Stimulated activated CD8-positive, alpha-beta memory T cell treated with anti-CD3 and anti-CD28 coated beads, Interleukin-2, amount 100 ng/mL, for 48 hours (primary cell): ENCODE measurements around the gene JUND.
"Not testable (repeated sequence)": the region's sequence is repeated elsewhere in the genome, so short reads cannot be mapped to it uniquely, and the experiment has no call there.

ENCODE experiments used
- DNase-seq, 2 donors: peaks; one replicate each; pipeline ENCODE4 v3.0.0-alpha.2; 2020; ENCODE audit warnings: low read depth in 2 of 2

JUND gene

DNA sequence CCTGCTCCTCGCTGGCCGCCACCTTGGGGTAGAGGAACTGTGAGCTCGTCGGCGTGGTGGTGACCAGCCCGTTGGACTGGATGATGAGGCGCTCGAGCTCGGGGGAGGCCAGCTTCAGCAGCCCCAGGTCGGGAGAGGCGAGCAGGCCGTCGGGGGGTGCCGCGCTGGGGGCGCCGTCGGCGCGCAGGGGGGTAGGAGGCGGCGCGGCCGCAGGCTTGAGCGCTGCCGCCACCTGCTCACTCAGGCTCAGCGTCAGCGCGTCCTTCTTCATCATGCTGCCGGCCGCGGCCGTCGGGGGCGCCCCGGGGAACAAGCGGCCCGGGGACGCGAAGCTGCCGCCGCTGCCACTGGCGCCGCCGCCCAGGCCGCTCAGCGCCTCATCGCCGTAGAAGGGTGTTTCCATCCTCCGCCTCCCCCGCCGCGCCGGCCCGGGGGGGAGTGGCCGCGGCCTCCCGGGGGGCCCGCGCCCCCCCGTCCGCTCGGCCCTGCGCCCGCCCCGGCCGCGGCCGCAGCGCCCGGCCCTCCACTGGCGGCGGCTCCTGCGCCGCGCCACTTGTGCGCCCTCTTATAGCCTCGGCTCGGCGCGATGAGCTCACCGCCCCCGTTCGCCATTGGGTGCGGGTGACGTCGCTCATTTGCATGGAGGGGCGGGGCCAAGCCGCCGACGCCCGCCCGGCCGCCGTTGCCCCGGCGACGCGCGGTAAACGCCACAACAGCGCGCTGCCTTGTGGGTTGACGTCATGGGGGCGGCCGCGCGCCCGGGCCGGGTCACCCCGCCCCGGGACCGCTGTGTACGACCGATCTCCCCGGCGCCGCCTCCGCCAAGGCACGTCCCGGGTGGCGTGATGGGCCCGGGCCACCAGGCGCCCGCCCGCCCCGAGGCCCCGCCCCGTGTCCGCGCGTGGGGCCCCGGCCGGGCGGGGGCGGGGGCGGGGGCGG lies at the start of gene JUND:
Gene JUND, minus strand, starts transcription at position 541 of the 939 bp plus-strand sequence. Its CDS starts 138 bp downstream, at position 403.
- DNase-seq, result peak; percentile 94 to 99

- no peak for DNase-seq
Observed at GRCh38 chr19:18330868-18331267, 49.4 kb upstream of the JUND start.

- DNase-seq, result no peak
Observed at GRCh38 chr19:18329035-18329376, 47.6 kb upstream of the JUND start.

DNA sequence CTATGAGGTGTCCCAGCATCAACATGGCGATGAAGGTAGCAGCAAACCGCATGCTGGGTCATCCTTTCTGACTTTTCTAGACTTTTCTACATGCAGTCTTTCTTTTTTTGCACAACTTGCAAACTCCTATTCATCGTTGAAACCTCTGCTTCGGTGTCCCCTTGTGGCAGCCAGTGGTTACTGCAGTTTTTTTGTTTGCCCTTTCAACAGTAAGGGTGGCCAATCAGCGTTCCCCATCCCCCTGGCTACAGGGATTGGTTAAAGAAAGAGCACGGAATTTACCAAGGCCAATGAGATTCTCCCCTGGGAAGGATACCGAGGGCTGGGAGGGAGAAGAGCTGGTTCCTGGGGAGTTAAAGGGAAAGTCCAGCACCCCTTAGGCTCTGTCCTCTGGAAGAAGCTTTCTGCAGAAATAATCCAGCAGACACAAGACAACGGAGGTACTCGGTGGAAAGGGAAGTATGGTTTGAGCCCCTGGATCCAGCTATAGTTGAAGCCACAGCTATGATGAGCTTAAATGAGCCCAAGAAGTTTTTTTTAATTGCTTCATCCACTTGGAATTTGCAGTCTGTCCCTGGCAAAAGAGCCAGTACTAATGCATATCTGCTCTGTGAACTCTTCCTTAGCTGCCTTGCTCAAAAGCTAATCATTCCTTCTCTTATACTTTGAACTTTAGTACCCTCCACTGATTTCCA lies 47.1 kb upstream of the JUND start:
- DNase-seq, result peak; percentile 65 to 77

GRCh38 chr19:18326772-18327171 lies 45.4 kb upstream of the JUND start:
- no peak for DNase-seq

DNA sequence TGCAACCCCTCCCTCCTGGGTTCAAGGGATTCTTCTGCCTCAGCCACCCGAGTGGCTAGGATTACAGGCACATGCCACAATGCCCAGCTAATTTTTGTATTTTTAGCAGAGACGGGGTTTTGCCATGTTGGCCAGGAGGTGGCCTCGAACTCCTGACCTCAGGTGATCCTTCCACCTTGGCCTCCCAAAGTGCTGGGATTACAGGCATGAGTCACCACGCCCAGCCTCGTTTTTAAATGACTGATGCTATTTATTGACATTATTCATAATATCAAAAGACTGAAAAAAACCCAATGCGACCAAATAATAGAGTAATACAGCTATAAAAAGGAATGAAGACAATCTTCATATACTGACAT lies 42.9 kb upstream of the JUND start:
- DNase-seq, result not testable (repeated sequence)

DNA sequence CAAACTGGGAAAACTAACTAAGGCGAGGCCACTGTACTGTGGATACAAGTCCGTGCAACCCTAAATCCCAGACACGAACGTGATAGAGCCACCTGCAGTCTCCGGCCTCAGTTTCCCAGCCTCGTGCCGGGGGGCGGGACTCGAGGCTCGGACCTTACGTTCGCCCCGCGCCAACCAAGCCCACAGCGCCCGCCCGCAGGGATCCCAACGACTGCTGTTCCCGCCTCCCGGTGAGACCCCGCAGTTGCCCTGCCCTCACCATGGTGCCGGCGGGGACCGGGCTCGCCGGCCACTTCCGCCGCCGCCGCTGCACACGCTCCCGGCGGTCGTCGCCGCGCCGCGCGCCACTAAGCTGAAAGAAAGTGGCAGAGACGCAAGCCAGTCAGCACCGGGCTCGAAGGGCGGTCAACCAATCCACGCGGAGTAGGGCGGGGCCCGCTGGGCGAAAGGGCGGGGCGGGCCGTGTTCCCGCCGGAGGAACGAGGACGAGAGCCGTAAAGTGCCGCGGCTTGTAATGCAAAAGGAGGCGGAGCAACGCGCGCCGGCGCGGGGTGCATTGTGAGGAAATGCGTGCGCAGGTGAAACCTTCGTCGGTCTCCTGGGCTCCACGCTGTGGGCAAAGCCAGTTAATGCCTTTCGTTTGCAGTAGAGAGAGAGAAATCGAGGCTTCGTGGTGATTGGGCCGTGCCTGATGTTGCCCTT lies 41.5 kb upstream of the JUND start, which contains the start of gene LSM4:
Gene LSM4, minus strand, starts transcription at position 318 of the 702 bp plus-strand sequence. Its CDS starts 56 bp downstream, at position 262.
- DNase-seq, result peak; percentile 99

DNA sequence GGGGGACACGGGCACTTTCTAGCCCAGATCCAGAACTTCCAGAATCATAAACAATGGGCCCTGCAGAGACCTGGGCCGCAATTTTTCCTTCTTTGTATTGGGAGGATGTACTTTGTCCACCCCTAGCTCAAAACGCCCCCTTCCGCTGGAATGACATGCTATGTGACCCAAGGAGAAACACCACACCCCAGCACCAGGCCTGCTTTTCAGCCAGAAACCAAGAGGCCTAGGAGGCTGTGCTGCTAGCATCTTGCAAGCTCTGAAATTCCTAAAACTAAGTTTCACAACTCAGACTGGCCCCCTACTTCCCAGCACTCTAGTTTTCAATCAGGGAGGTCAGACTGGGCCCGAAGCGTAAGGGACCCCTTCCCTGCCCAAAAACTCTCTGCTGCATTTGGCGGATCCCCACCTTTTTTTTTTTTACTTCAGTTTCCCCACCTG lies 40.9 kb upstream of the JUND start:
- no peak for DNase-seq

DNA sequence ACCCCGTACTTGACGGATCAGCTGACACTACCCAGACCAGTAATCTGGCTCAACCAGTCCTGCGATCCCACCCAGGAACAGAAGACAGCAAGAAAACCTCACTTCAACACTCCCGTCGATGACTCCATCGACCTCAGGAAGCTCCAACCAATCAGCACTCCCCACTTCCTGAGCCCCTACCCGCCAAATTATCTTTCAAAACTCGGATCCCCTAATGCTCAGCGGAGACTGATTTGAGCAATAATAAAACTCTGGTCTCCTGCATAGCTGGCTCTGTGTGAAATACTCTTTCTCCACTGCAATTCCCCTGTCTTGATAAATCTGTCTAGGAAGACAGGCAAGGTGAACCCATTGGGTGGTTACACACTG lies 40.3 kb upstream of the JUND start:
- no peak for DNase-seq

GRCh38 chr19:18320865-18321733 lies 39.7 kb upstream of the JUND start:
- DNase-seq, result no peak

DNA sequence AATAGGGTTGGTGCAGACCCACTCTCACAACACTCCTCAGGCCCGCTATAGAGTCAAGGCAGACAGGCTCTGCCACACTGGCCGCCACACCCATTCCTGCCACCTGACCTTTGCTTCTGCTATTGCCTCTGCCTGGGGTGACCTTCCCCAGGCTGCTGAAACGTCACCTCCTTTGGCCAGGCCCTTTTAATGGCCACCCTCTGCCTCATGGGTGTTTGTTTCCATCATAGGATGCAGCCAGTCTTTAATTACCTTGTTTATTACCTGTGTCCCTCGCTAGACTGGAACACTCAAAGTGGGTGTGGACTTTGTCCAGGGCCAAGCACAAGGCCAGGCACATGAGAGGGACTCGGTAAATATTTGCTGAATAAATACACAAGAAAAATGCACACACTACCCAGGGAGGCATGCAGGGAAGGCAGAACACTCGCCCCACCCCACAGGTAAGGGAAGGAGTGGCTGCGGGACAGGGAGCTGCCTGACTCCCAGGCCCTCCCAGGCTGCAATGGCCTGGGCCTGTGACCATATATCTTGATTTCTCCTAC lies 38.2 kb upstream of the JUND start:
- no peak for DNase-seq

- DNase-seq, result no peak
Observed at GRCh38 chr19:18317961-18318800, 36.8 kb upstream of the JUND start.

DNA sequence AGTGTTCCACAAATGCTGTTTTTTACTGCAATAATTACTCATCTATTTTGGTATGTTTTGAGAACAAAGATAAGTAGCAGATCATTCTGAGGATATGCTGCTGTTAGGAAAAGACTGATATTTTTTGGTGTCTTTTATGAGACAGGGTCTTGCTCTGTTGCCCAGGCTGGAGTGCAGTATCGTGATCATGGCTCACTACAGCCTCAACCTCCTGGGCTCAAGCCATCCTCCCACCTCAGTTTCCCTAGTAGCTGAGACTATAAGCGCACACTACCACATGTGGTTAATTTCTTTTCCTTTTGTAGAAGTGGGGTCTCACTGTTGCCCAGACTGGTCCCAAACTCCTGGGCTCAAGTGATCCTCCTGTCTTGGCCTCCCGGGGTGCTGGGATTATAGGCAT lies 32.0 kb upstream of the JUND start:
- DNase-seq, result no peak

DNA sequence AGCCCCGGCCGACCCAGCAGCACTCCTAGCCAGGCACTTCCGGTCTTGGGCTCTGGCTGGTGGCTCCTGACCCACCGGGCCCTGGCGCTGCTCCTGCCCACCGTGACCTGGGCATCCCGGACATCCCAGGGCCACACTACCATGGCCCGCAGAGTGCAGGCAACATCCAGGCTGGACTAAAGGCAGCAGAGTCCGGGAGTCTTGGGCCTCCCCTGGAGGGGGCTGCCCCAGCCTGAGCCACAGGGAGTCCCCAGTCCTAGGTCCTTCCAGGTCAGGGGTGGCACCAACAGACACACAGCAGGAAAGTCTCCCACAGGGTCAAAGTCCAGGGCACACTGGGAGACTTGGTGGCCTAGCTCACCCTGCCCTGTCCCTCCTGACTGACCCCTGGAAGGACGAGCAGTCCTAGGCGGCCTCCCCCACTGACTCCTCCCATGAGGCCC lies 30.7 kb upstream of the JUND start:
- no peak for DNase-seq

DNA sequence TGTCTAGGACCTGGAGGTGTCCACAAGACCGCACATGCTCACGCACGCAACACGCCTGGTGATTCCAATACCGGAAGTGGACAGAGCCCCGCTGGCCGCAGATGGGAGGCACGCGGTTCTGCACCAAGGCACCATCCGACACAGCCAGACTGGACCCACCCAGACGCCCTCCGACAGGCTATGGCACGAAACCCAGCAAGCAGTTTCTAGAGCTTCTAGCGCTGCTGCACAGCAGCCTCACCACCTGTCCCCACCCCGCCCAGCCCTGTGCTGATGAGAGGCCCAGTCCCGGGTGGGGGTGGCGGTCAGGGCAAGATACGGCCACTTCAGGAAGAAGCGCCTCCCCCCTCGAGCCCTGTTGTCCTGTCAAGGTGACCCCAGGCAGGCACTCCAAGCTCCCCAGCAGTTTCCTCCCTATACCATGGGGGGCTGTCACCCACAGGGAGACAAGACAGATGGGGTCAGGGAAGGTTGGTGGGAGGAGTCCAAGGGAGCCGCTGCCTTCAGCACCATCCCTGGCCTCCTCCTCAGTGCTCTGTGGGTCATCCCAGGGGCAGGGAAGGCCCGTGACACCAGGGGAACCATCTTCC lies 30.2 kb upstream of the JUND start:
- no peak for DNase-seq

GRCh38 chr19:18310966-18311365 lies 29.5 kb upstream of the JUND start:
- DNase-seq, result no peak

- DNase-seq, result no peak
Observed at GRCh38 chr19:18310118-18310909, 28.9 kb upstream of the JUND start.

DNA sequence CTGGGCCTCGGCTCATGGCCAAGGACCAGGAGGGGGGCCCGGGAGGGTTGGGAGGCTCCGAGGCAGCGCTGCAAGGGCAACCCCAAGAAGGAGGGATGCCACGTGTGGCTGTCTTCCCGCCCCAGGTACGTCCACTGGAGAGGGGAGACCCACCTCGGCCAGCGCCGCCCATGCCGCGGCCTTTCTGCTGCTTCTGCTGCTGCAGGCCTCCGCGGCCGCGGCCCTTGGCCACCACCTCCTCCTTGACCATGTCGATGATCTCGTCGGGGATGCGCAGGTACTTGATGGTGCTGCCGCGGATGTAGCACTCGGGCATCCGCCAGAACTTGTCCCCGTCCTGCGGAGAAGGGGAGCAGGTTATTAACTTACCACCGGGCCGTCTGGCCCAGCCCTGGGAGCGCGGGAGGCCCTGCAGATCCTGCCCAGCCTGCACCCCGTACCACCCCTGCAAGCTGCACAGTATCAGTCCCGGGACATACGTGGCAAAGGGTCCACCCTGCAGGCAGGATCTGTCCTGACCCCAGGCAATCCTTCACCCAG lies 28.2 kb upstream of the JUND start:
- DNase-seq, result no peak

DNA sequence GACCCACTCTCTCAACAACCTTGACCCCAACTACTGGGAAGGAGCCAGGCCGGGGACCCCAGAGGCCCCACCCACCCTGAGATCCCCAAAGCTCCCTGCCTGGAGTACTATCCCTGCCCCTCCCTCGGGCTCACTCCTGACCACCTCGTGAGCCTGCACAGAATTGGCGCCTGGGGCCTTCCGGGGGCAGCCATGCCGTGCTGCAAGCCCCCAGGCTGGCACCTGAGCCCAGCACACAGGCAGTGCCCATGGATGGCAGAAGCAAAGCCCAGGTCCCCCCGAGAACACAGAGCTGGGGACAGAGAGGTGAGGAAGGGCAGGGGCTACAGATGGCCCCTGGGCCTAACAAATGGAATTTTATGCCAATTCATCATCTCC lies 27.5 kb upstream of the JUND start:
- no peak for DNase-seq
